Activated CD8-positive, alpha-beta T cell treated with anti-CD3 and anti-CD28 coated beads for 36 hours (primary cell): ENCODE results near the gene DENND2D. TPM values are rescaled to one million over a fixed set of nuclear protein-coding genes. Genes with fewer than 3 reads are reported as not detected.

Experiments
- ATAC-seq: fragments of 200-7000 bp; cut with Tn5 transposase; one replicate; pipeline ENCODE4 v1.10.0; 2021; ENCODE audit warnings: mild to moderate bottlenecking, moderate library complexity
- CTCF ChIA-PET: fragments of 350-600 bp; sonication (Branson Sonifier 250); formaldehyde crosslinking; loops from one replicate; lab custom pipeline; 2021; ENCODE audit warnings: antibody characterized with exemption; lab: Charles Lee
- POLR2A ChIA-PET: fragments of 350-600 bp; sonication (Branson Sonifier 250); formaldehyde crosslinking; loops from one replicate; lab custom pipeline; 2021; ENCODE audit warnings: antibody characterized with exemption; lab: Charles Lee
- DNase-seq: peaks from one replicate; pipeline ENCODE4 v3.0.0-alpha.2; 2020
- H3K27ac Mint-ChIP-seq: one replicate; pipeline ENCODE4 v1.8.0; 2021; ENCODE audit warnings: mild to moderate bottlenecking, mixed read lengths
- H3K27me3 Mint-ChIP-seq: one replicate; pipeline ENCODE4 v1.8.0; 2021; ENCODE audit warnings: mixed read lengths
- H3K36me3 Mint-ChIP-seq: one replicate; pipeline ENCODE4 v1.8.0; 2021; ENCODE audit warnings: low read depth, mixed read lengths
- H3K4me1 Mint-ChIP-seq: one replicate; pipeline ENCODE4 v1.8.0; 2021; ENCODE audit warnings: low read depth, mixed read lengths
- H3K4me3 Mint-ChIP-seq: one replicate; pipeline ENCODE4 v1.8.0; 2021; ENCODE audit warnings: mild to moderate bottlenecking, moderate library complexity, mixed read lengths
- H3K9me3 Mint-ChIP-seq: one replicate; pipeline ENCODE4 v1.8.0; 2021; ENCODE audit warnings: mixed read lengths
- CTCF ChIP-seq: fragments of 200-600 bp; IDR thresholded peaks from one replicate; pipeline ENCODE4 v1.8.0; 2022; ENCODE audit warnings: antibody characterized with exemption, mild to moderate bottlenecking
- intact Hi-C: fragments of 100-400 bp; cut with micrococcal nuclease; formaldehyde crosslinking; loops from one replicate; pipeline ENCODE4 v1.10.0; 2022
- total RNA-seq, 2 experiments: library from RNA; stranded (reverse); gene quantifications; one replicate each; pipeline ENCODE4 v1.2.3, GENCODE V29; 2021

DENND2D gene
- total RNA-seq, 2 experiments from 2014 or later = 201 to 208 TPM

GRCh38 chr1:111227434-111227833 is 27.0 kb upstream of the DENND2D start, which contains the start of gene CHI3L2:
TSS of gene CHI3L2 (plus strand) at chr1:111227713. CDS start at chr1:111227730, 17 bp downstream.
- intact Hi-C loops = loop anchor here (5.0 kb wide), 1 partner anchor 35 kb away; no protein-coding TSS in a partner anchor
- Mint-ChIP-seq H3K4me3 (no peak within 1 kb of the TSS), H3K4me1 (peaks cover 78% of the 10 kb centered on the region), H3K36me3 (peaks cover 7% of the 10 kb centered on the region), H3K27me3 (no peaks in the 10 kb centered on the region), H3K9me3 (peaks cover 2% of the 10 kb centered on the region), H3K27ac (peak within 1 kb of the TSS; percentile 47)
- POLR2A ChIA-PET = interaction anchor here (0.8 to 1.6 kb wide), 3 partner anchors 28 to 38 kb away, joined by 3 to 6 read pairs (median 4); no protein-coding TSS in a partner anchor
- ATAC-seq (no peak), DNase-seq (no peak)
- CTCF ChIA-PET = interaction anchor here (0.7 to 10.3 kb wide), 4 partner anchors 31 to 398 kb away, joined by 3 to 109 read pairs (median 41); no protein-coding TSS in a partner anchor
- TF ChIP-seq CTCF = no peak

- DNase-seq = peak; percentile 32
- ChIA-PET CTCF (interaction anchor here (0.8 to 10.3 kb wide), 9 partner anchors 8 to 378 kb away, joined by 3 to 109 read pairs (median 3); no protein-coding TSS in a partner anchor), POLR2A (interaction anchor here (0.9 to 1.9 kb wide), 3 partner anchors 27 to 245 kb away, joined by 3 to 10 read pairs (median 3); no protein-coding TSS in a partner anchor)
- H3K27ac Mint-ChIP-seq = peak overlapping the region; percentile 72
- H3K9me3 Mint-ChIP-seq = peaks cover 2% of the 10 kb centered on the region
- H3K4me1 Mint-ChIP-seq = peaks cover 82% of the 10 kb centered on the region
- no peak for TF ChIP-seq CTCF
- intact Hi-C loops = loop anchor here (5.0 kb wide), 1 partner anchor 34 kb away; no protein-coding TSS in a partner anchor
- peaks cover 7% of the 10 kb centered on the region for H3K36me3 Mint-ChIP-seq
- peak overlapping the region; percentile 58 for H3K4me3 Mint-ChIP-seq
- ATAC-seq = no peak
- no peaks in the 10 kb centered on the region for H3K27me3 Mint-ChIP-seq
Measured at GRCh38 chr1:111225717-111226400, 25.4 kb upstream of the DENND2D start.

- no peak for TF ChIP-seq CTCF
- H3K4me1 Mint-ChIP-seq = peaks cover 85% of the 10 kb centered on the region
- ATAC-seq = no peak
Measured at GRCh38 chr1:111225091-111225490, 24.6 kb upstream of the DENND2D start.

GRCh38 chr1:111223126-111223685 is 22.8 kb upstream of the DENND2D start:
- CTCF ChIA-PET = interaction anchor here (0.7 to 10.3 kb wide), 40 partner anchors 9 to 284 kb away, joined by 3 to 109 read pairs (median 4); partner anchors contain the start of gene DENND2D

More at GRCh38 chr1:111225091-111225490, 24.6 kb upstream of the DENND2D start:
- Mint-ChIP-seq H3K27me3 (no peaks in the 10 kb centered on the region), H3K4me3 (peak overlapping the region; percentile 58), H3K36me3 (peaks cover 2% of the 10 kb centered on the region), H3K9me3 (no peaks in the 10 kb centered on the region), H3K27ac (peak overlapping the region; percentile 72)
- no peak for DNase-seq
- ChIA-PET POLR2A (interaction anchor here (0.9 to 1.9 kb wide), 2 partner anchors 26 to 28 kb away, joined by 3 to 10 read pairs; no protein-coding TSS in a partner anchor), CTCF (interaction anchor here (1.0 to 10.3 kb wide), 4 partner anchors 10 to 175 kb away, joined by 3 to 109 read pairs (median 44); no protein-coding TSS in a partner anchor)
- intact Hi-C loops = loop anchor here (5.0 kb wide), 1 partner anchor 33 kb away; no protein-coding TSS in a partner anchor

More at GRCh38 chr1:111223126-111223685, 22.8 kb upstream of the DENND2D start:
- peak; percentile 50 for TF ChIP-seq CTCF
- POLR2A ChIA-PET = interaction anchor here (0.9 to 1.6 kb wide), 7 partner anchors 8 to 225 kb away, joined by 3 to 11 read pairs (median 4); no protein-coding TSS in a partner anchor
- peaks cover 89% of the 10 kb centered on the region for H3K4me1 Mint-ChIP-seq
- H3K4me3 Mint-ChIP-seq = peak overlapping the region; percentile 64
- H3K36me3 Mint-ChIP-seq = peaks cover 3% of the 10 kb centered on the region
- DNase-seq = no peak
- intact Hi-C loops = loop anchor here (2.0 kb wide), 2 partner anchors 112 to 178 kb away; no protein-coding TSS in a partner anchor
- ATAC-seq = no peak
- no peaks in the 10 kb centered on the region for H3K27me3 Mint-ChIP-seq
- H3K9me3 Mint-ChIP-seq = peaks cover 3% of the 10 kb centered on the region
- H3K27ac Mint-ChIP-seq = peak overlapping the region; percentile 93
